Measurements from ENCODE around the gene PSD2. TPM values are rescaled to one million over a fixed set of nuclear protein-coding genes. Genes with fewer than 3 reads are reported as not detected.

The PSD2 gene
- total RNA-seq, 2 donors from 2014 or later = 0.05 to 0.11 TPM

- H3K9me3 ChIP-seq = no peaks in the 10 kb centered on the region
- peaks cover 27% of the 10 kb centered on the region for H3K27me3 ChIP-seq
- DNase-seq = no peak
These were observed 37.0 kb upstream of the PSD2 start for GRCh38 chr5:139758510-139759075.

GRCh38 chr5:139759219-139759721 lies 36.3 kb upstream of the PSD2 start:
- peaks cover 32% of the 10 kb centered on the region for H3K27me3 ChIP-seq
- TF ChIP-seq, protein P1, sequence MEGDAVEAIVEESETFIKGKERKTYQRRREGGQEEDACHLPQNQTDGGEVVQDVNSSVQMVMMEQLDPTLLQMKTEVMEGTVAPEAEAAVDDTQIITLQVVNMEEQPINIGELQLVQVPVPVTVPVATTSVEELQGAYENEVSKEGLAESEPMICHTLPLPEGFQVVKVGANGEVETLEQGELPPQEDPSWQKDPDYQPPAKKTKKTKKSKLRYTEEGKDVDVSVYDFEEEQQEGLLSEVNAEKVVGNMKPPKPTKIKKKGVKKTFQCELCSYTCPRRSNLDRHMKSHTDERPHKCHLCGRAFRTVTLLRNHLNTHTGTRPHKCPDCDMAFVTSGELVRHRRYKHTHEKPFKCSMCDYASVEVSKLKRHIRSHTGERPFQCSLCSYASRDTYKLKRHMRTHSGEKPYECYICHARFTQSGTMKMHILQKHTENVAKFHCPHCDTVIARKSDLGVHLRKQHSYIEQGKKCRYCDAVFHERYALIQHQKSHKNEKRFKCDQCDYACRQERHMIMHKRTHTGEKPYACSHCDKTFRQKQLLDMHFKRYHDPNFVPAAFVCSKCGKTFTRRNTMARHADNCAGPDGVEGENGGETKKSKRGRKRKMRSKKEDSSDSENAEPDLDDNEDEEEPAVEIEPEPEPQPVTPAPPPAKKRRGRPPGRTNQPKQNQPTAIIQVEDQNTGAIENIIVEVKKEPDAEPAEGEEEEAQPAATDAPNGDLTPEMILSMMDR (IDR thresholded peaks at IDR 0.05) = no peak
- no peaks in the 10 kb centered on the region for H3K4me1 ChIP-seq
- DNase-seq = no peak
- no peak overlapping the region for H3K9ac ChIP-seq (ENCODE audit: low read depth in 2 of 2, low read length in 2 of 2)
- intact Hi-C loops (cut with DNase I) = no loop called here
- H3K27ac ChIP-seq = no peak overlapping the region
- no peak overlapping the region for H3K4me3 ChIP-seq
- H3K9me3 ChIP-seq = no peaks in the 10 kb centered on the region
- H3K36me3 ChIP-seq = no peaks in the 10 kb centered on the region

More at GRCh38 chr5:139758510-139759075, 37.0 kb upstream of the PSD2 start:
- Histone ChIP-seq H3K4me1 (no peaks in the 10 kb centered on the region), H3K9ac (ENCODE audit: low read depth in 2 of 2, low read length in 2 of 2) (no peak overlapping the region), H3K27ac (no peak overlapping the region), H3K4me3 (no peak overlapping the region), H3K36me3 (no peaks in the 10 kb centered on the region)
- intact Hi-C loops (cut with DNase I) = no loop called here
- TF ChIP-seq, protein P1 (IDR thresholded peaks at IDR 0.05) = no peak

GRCh38 chr5:139760066-139761056 lies 35.2 kb upstream of the PSD2 start:
- no peak overlapping the region for H3K27ac ChIP-seq
- H3K4me3 ChIP-seq = no peak overlapping the region
- DNase-seq = no peak
- H3K4me1 ChIP-seq = no peaks in the 10 kb centered on the region
- H3K27me3 ChIP-seq = peaks cover 28% of the 10 kb centered on the region
- TF ChIP-seq, protein P1 (IDR thresholded peaks at IDR 0.05) = no peak
- H3K9me3 ChIP-seq = no peaks in the 10 kb centered on the region
- intact Hi-C loops (cut with DNase I) = loop anchor here (10.0 kb wide), 1 partner anchor 236 kb away; no protein-coding TSS in a partner anchor
- H3K9ac ChIP-seq (ENCODE audit: low read depth in 2 of 2, low read length in 2 of 2) = no peak overlapping the region
- H3K36me3 ChIP-seq = no peaks in the 10 kb centered on the region

DNA sequence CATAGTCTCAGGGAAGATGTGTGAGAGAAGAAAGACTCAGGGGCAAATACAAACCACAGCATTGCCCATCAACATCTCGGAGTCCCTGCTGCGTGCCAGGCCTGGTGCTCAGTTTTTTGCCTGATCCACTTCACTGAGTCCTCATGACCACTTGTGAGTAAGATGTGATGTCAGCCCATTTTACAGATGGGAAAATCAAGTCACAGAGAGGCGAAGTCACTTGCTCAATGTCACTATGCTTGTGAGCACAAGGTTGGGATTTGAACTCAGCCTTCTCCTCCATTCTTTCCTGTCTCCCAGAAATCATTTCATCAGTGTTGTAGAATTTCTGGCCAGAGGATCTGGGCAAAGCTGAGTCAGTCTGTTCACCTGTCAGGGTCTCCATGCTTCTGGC lies 34.6 kb upstream of the PSD2 start:
- peaks cover 22% of the 10 kb centered on the region for H3K27me3 ChIP-seq
- intact Hi-C loops (cut with DNase I) = loop anchor here (10.0 kb wide), 1 partner anchor 236 kb away; no protein-coding TSS in a partner anchor

GRCh38 chr5:139761501-139761900 lies 34.1 kb upstream of the PSD2 start:
- Histone ChIP-seq H3K4me1 (no peaks in the 10 kb centered on the region), H3K27ac (no peak overlapping the region), H3K9ac (ENCODE audit: low read depth in 2 of 2, low read length in 2 of 2) (no peak overlapping the region), H3K36me3 (no peaks in the 10 kb centered on the region), H3K27me3 (peaks cover 17% of the 10 kb centered on the region), H3K4me3 (no peak overlapping the region), H3K9me3 (no peaks in the 10 kb centered on the region)
- TF ChIP-seq, protein P1 (IDR thresholded peaks at IDR 0.05) = no peak
- intact Hi-C loops (cut with DNase I) = loop anchor here (10.0 kb wide), 1 partner anchor 237 kb away; no protein-coding TSS in a partner anchor
- DNase-seq = no peak

More for the DNA sequence above, 34.6 kb upstream of the PSD2 start:
- H3K36me3 ChIP-seq = no peaks in the 10 kb centered on the region
- TF ChIP-seq, protein P1 (IDR thresholded peaks at IDR 0.05) = no peak
- no peak overlapping the region for H3K27ac ChIP-seq
- H3K9ac ChIP-seq (ENCODE audit: low read depth in 2 of 2, low read length in 2 of 2) = no peak overlapping the region
- no peak for DNase-seq
- no peaks in the 10 kb centered on the region for H3K4me1 ChIP-seq
- no peak overlapping the region for H3K4me3 ChIP-seq
- no peaks in the 10 kb centered on the region for H3K9me3 ChIP-seq

Data from colonic mucosa (tissue), 4 donors.